ENCODE data around the gene SCAI.
"Not testable (repeated sequence)": the region's sequence is repeated elsewhere in the genome, so short reads cannot be mapped to it uniquely, and the experiment has no call there.

The SCAI gene

DNA sequence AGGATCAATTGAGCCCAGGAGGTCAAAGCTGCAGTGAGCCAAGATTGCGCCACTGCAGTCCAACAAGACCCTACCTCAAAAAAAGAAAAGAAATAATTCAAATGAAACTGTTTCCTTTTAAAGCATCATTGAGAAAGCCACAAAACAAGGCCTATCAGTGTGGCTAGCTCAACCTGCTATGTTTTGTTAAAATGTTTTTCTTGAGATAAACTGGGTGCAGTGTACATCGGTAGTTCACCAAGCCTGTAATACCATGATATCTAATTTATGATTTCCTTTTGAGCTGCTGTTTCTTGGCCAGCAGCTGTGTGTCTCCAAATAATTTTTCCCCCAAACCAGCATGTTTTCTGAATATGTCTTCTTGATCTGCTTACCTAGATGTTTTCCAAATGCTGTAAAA is 105.2 kb downstream of the SCAI start:
- no peak for DNase-seq (ENCODE audit: extremely low read depth in 1 of 2, low read depth in 1 of 2)

DNA sequence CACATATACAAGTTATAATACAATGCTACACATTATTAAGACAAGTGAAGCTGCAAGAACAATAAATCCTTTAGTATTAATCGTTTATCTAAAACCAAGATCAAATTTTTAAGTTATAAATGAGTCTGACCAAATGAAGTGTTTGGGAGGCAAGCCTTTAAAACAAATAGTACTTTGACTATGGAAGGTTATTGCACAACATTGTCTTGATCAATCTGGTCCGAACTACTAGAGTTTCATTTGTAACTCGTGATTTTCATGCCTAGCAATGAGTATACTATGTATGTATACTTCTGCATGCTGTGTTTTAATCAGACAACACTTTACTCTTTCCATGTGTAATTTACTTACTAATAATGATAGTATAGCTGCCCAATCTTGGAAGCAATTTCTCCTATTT is 115.3 kb downstream of the SCAI start:
- DNase-seq (ENCODE audit: extremely low read depth in 1 of 2, low read depth in 1 of 2), result no peak

DNA sequence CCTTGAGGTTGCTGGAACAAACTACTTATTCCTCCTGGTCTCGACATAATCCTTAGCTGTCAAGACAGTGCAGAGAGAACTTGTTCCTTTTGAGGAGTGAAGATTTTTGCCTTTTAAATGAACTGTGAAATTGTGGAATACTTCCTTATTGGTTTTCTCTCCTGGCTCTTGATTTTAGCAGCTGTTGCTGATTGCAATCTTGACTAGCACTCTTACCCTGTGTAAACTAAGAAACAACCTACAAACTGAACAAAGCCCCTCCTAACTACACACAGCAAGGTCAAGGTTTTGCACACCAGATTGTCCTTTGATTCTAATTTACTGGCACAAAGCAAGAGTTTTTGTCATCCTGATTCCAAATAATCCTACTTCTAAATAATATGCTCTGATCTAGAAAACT is 118.4 kb downstream of the SCAI start:
- no peak for DNase-seq (ENCODE audit: extremely low read depth in 1 of 2, low read depth in 1 of 2)

DNA sequence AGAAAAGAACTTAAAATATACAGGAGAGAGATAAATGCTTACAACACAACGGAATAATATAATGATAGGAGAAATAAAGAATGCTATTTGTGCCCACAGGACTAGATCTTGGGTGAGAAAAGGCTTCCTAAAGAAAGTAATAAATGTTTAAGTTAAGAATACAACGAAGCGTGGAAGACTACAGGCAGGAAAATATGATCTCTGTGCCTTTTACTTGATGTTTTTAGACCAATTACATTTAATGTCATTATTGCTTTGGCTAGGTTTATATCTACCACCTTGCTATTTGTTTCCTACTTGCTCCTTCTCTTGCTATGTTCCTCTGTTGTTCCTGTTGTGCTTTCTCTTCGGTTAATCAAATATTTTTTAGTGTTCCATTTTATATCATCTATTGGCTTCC is 122.3 kb downstream of the SCAI start:
- DNase-seq (ENCODE audit: extremely low read depth in 1 of 2, low read depth in 1 of 2), result no peak

DNA sequence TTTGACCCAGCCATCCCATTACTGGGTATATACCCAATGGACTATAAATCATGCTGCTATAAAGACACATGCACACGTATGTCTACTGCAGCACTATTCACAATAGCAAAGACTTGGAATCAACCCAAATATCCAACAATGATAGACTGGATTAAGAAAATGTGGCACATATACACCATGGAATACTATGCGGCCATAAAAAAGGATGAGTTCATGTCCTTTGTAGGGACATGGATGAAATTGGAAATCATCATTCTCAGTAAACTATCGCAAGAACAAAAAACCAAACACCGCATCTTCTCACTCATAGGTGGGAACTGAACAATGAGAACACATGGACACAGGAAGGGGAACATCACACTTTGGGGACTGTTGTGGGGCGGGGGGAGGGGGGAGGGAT is 127.7 kb downstream of the SCAI start:
- not testable (repeated sequence) for DNase-seq (ENCODE audit: extremely low read depth in 1 of 2, low read depth in 1 of 2)

DNA sequence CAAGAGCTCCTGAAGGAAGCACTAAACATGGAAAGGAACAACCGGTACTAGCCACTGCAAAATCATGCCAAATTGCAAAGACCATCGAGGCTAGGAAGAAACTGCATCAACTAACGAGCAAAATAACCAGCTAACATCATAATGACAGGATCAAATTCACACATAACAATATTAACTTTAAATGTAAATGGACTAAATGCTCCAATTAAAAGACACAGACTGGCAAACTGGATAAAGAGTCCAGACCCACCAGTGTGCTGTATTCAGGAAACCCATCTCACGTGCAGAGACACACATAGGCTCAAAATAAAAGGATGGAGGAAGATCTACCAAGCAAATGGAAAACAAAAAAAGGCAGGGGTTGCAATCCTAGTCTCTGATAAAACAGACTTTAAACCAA is 131.3 kb downstream of the SCAI start:
- DNase-seq (ENCODE audit: extremely low read depth in 1 of 2, low read depth in 1 of 2), result not testable (repeated sequence)

DNA sequence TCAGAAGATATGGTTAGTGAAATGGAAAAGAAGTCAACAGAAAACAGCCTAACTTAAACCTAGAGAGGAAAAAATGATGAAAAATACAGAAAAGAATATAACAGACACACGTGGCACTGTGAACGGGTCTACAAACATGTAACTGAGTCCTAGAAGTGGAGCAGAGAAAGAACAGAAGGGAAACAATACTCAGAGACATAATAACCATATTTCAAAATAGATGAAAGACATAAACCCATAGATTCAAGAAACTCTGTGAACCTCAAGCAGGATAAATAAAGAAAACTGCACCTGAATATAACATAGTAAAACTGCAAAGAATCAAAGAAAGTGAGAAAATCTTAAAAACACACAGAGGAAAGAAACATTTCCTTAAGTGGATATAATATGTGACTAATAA is 134.7 kb downstream of the SCAI start:
- DNase-seq (ENCODE audit: extremely low read depth in 1 of 2, low read depth in 1 of 2), result no peak

DNA sequence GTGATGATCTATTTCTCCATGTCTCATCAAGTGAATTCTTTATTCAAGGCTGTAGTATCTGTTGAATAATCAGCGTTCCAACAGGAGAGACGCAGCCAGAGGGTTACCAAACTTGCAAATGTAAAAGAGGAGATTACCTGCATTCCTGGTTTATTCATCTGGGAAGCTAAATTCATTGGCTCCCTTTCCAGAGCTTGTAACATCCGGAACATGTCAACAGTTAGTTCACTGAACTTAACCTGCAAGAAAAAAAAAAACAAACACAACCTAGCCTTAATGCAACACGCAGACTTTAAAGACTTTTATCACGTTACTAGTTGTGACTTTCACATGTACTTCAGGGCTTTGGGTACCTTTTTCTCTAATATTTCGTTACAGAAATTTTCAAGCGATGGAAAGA is 140.0 kb downstream of the SCAI start:
- DNase-seq (ENCODE audit: extremely low read depth in 1 of 2, low read depth in 1 of 2), result no peak

DNA sequence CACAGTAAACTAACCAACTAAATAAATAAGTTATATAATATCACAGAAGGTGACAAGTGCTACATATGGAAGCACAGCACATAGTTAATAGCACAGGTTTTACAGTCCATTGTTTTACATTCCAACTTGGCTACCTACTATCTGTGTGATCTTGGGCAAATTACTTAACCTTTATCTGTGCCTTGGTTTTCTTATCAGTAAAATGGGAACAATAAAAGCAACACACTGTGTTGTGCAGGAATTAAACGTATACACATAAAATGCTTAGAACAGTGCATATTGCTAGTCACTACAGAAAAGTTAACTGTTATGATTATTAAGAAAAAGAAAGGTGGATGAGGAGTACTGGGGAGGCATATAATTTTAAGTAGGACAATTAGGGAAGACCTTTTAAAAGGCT is 159.6 kb downstream of the SCAI start:
- no peak for DNase-seq (ENCODE audit: extremely low read depth in 1 of 2, low read depth in 1 of 2)

DNA sequence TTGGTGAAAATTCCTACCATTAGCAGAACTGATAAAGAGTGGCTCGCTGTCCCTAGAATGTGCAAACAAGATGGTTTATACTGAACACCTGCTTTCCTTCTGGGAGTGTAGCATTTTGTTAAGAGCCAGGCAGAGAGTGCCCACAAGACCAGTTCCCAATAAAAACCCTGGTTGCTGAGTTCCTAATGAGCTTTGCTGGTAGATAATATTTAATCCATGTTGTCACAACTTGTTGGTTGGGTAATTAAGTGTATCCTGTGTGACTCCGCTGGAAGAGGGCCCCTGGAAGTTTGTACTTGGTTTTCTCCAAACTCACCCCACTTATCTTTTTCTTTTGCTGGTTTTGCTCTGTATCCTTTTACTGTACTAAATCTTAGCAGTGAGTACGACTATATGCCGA is 162.9 kb downstream of the SCAI start:
- no peak for DNase-seq (ENCODE audit: extremely low read depth in 1 of 2, low read depth in 1 of 2)

DNA sequence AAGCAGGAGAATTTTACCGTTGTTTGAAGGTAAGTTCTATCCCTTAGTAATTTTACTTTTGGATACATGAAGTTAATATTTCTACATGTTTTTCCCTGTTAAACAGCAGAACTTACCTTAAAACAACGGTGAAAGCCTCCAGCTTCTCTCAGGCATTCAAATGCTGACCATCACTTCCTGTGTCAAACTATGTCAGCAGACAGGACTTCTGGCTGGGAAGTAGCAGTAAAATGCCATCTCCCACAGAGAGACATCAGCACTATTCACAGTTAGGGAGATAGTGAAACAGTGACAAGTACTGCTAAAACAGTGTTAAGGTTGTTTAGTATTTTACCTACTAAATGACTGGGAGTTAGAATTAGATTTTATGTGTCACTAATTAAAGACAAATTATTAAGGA is 168.2 kb downstream of the SCAI start:
- no peak for DNase-seq (ENCODE audit: extremely low read depth in 1 of 2, low read depth in 1 of 2)

DNA sequence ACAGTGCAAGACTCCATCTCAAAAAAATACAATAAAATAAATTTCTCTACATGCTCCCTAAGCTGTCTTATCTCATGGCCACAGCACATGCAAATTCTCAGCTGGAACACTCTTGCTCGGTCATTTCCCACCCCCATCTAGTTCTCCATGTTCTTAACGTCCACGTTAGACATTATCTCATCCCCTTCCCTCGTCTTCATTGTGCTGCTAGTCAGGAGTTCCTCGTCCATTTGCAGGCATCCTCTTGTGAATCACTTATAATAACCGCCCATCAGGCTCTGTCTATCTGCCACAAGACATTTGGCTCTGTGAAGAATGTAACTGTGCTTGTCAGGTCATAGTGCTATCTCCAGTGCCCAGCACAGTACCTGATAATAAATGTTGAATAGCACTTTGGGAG is 169.5 kb downstream of the SCAI start:
- DNase-seq (ENCODE audit: extremely low read depth in 1 of 2, low read depth in 1 of 2), result no peak

DNA sequence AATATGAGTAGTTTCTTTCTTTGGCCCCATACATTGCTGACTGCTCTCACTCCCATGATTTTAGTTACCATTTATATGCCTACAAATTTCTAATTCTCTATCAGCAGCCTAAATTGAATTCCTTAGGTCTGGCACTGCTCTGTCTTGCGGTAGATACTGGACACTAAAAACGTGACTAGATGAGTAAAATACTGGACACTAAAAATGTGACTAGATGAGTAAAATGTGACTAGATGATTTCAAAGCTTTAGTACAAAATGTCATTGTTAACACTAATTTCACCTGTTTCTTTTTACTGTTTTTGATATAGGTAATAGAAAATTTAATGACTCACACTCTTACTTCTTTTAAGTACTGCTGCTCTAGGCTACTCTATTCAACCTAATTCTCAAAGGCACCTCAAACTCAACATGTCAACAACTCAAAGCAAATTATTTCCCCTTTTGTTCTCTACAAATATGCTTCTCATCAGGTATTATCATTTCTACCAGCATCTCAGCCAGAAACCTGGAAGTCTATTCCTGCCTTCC is 171.0 kb downstream of the SCAI start:
- DNase-seq (ENCODE audit: extremely low read depth in 1 of 2, low read depth in 1 of 2), result no peak

DNA sequence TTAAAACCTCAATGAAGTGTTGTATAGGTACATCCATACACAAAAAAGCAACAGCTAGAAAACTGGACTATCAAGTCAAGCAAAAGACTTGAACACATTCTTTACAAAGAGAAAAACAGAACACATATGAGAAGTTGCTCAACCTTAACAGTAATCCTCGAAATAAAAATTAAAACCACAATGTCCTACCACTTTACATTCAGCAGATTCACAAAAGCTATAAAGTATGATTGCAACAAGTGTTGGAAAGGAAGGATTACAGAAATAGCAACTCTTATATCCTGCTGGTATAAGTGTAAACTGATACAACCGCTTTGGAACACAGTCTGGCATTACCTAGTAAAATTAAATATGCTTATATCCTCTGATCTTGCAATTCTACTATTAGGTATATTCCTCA is 173.9 kb downstream of the SCAI start:
- DNase-seq (ENCODE audit: extremely low read depth in 1 of 2, low read depth in 1 of 2), result no peak

DNA sequence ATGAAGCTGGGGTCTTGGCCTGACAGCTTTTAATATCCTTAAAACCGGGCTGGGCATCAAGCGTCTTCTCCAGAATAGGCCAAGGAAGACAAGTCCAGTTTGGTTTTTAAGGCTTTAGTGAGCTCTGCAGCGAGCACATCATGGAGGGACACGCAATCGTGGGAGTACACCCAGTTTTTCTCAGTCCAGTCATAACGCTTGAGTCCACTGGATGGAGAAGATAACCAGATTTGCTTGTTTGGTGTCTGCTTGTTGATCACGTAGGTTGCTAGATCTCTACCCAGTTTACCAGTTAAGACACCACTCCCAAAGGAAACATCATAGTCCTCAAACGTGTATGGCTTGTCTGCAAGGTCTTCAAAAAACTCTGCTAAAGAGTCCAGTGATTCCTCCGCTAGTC is 175.1 kb downstream of the SCAI start:
- DNase-seq (ENCODE audit: extremely low read depth in 1 of 2, low read depth in 1 of 2), result no peak

DNA sequence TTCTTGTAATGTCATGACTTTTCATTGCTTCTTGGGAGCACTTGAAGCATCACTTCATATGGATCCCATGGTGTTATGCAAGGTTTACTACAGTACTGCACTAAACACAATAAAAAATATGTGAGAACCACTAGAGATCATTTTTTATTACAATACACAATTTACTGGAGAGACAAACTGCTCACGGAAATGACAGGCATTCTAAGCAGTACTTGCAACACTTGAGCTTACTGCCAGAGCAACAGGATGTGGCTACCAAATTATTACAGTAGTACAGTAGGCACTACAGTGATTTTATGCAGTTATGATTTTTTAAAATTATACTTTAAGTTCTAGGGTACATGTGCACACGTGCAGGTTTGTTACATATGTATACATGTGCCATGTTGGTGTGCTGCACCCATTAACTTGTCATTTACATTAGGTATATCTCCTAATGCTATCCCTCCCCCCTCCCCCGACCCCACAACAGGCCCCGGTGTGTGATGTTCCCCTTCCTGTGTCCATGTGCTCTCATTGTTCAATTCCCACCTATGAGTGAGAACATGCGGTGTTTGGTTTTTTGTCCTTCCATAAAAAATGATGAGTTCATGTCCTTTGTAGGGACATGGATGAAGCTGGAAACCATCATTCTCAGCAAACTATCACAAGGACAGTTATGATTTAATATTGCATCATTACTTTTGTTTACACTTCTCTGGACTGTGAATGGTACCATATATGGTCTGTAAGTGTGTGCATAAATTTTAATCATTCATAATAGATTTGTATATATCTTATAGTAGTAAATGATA is 177.4 kb downstream of the SCAI start:
- DNase-seq (ENCODE audit: extremely low read depth in 1 of 2, low read depth in 1 of 2), result not testable (repeated sequence)

DNA sequence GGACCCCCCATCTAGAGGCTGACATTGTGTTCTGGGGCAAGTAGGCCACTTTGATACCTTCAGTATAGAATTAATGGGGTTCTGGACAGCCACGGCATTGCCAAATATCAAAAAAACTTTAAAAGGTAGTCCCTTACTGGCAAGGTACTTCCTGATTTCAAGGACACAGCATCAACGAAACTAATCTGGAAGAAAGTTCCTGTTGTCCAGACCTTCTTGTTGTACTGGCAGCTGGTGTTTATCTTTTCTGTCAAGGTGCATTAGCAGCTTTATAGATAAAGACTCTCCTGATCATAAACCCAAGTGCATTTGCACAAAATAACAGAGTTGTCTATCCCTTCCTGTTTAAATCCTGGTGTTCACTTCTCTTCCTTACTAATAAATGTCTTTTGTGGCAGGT is 178.7 kb downstream of the SCAI start:
- no peak for DNase-seq (ENCODE audit: extremely low read depth in 1 of 2, low read depth in 1 of 2)

DNA sequence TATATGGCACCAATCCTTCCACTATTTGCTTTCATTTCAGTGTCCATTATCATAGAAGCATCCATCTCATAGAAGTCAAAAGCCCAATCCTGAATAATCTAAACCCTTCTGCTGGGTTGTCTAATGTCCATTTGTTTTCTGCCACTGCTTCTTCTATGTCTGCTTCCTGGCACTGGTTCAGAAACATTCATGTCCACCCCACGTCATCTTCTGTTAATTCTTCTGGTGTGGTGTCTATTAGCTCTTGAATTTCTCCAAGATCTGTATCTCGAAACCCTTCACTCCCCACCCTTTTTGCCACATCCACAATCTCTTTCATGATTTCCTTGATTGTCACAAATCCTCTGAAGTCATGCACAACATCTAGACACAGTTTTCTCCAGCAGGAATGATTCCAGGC is 179.3 kb downstream of the SCAI start:
- DNase-seq (ENCODE audit: extremely low read depth in 1 of 2, low read depth in 1 of 2), result no peak

DNA sequence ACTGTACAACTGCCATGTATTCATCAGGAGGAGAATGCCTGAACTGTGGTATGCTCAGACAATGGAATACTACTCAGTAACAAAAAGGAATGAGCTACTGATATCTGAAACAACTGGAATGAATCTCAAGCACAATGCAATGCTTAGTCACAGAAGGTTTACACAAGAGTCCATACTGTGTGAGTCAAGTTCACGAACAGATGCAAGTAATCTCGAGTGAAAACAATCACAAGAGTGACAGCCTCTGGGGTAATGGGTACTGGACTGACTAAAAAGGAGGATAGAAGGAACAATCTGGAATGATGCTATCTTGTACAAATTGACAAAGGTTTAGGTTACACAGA is 182.9 kb downstream of the SCAI start:
- no peak for DNase-seq (ENCODE audit: extremely low read depth in 1 of 2, low read depth in 1 of 2)

DNA sequence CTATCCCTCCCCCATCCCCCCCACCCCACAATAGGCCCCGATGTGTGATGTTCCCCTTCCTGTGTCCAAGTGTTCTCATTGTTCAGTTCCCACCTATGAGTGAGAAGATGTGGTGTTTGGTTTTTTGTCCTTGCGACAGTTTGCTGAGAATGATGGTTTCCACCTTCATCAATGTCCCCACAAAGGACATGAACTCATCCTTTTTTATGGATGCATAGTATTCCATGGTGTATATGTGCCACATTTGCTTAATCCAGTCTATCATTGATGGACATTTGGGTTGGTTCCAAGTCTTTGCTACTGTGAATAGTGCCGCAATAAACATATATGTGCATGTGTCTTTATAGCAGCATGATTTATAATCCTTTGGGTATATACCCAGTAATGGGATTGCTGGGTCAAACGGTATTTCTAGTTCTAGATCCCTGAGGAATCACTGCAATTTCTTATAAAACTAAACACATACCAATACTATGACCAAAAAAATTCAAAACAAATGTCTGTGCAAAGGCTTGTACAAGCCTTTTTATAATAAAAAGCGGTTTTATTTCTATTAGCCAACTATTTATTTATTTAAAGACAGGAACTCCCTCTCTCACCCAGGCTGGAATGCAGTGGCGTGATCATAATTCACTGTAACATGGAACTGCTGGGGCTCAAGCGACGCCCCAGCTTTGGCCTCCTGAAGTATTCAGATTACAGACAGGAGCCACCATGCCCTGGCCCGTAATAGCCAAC is 183.5 kb downstream of the SCAI start:
- DNase-seq (ENCODE audit: extremely low read depth in 1 of 2, low read depth in 1 of 2), result not testable (repeated sequence)

DNA sequence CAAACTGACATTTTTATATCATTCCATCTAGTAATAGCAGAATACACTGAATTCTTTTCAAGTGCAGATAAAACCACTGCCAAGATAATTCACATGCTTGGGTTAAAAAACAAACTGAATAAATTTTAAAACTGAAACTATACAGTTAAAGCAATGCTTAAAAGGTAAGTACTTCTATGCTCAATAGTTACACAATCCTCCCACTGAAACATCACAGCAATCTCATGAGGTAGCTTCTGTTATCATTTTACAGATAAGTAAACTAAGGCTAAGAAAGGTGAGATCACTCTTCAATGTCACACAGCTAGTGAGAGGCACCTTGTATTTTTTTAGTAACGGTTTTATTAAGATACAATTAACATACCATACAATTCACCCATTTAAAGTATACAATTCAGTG is 189.1 kb downstream of the SCAI start:
- DNase-seq (ENCODE audit: extremely low read depth in 1 of 2, low read depth in 1 of 2), result no peak

DNA sequence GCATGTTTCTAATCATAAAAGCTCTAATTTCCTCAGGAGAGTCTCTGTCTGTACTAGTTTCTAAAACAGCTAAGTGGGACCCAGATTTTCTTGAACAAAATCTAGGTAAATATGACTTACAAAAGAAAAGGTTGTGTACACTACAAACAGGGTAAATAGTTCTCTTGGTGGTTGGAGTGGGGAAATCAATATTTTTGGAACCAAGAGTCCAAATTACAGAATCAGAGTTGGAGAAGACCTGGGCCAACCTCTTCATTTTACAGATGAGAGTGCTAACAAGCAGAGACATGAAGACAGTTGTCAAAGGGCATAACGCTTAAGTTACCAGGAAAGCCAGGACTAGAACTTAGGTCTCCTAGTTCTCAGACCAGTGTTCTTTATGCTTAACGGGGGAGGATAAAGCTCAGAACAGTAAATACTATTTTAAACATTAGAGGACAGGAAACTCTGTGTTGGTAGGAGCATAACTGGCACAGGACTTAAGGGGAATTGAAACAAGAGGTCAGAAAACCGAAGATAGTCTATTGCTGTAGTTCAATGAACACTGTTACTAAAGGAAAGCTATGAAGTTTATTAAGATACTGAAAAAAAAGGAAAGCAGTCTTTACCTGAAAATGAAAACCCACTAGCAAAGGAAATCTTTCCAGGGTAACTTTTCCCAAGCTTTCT is 193.1 kb downstream of the SCAI start:
- no peak for DNase-seq (ENCODE audit: extremely low read depth in 1 of 2, low read depth in 1 of 2)
